ENCODE measurements around the gene AFF1.
A peak's percentile ranks its signal among the peaks of the same experiment; 100 is the strongest.

The AFF1 gene

DNA sequence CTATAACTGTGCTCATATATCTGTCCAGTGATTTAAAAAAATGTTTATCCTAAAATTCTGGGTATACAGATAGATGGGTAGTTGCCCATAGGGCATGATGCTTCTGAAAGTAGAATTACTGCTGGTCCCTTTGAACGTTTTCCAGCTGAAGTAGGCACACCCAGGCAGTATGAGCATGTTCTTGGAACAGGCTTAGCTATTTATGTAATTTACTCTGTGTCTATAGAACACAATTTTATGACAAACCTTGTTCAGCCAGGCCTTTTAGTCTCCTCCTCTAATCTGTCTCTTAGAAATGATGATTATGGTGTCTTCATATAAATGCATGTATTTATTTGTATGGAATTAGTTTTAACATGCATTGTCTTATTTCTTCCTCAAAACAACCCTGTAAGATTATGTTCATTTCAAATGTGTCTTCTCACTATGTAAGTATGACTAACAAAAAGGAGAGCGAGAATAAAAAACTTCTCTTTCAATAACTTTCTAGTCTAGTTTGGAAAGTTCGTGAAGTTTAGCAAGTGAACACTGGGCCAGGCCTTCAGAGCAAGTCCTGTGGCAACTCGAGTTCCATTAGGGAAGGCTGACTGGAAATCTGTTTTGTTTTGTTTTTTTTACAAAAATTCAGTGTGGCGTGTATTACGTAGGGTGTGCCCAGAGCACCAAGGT, 142.0 kb downstream of the AFF1 start:
- Histone ChIP-seq H3K27me3 (no peaks in the 10 kb centered on the region), H3K9me3 (no peaks in the 10 kb centered on the region), H3K4me3 (no peak overlapping the region), H3K36me3 (no peaks in the 10 kb centered on the region), H3K4me1 (peaks cover 0 to 81% (median 66%) of the 10 kb centered on the region in 4 donors), H3K27ac (no peak overlapping the region)
- intact Hi-C loops (cut with DNase I; ENCODE audit: low total_unique reads), result no loop called here
- DNase-seq, result no peak
- no peak for TF ChIP-seq CTCF (IDR thresholded peaks at IDR 0.05)

- H3K4me3 ChIP-seq, result no peak overlapping the region
- H3K27ac ChIP-seq, result peak overlapping the region; percentile 61 to 67
- peaks cover 0 to 85% (median 73%) of the 10 kb centered on the region in 4 donors for H3K4me1 ChIP-seq
- intact Hi-C loops (cut with DNase I; ENCODE audit: low total_unique reads), result no loop called here
- no peaks in the 10 kb centered on the region for H3K27me3 ChIP-seq
- no peaks in the 10 kb centered on the region for H3K9me3 ChIP-seq
- no peaks in the 10 kb centered on the region for H3K36me3 ChIP-seq
- no peak for TF ChIP-seq CTCF (IDR thresholded peaks at IDR 0.05)
- no peak for DNase-seq
These were observed 143.2 kb downstream of the AFF1 start for GRCh38 chr4:87077914-87078585.

- Histone ChIP-seq H3K9me3 (no peaks in the 10 kb centered on the region), H3K27me3 (no peaks in the 10 kb centered on the region), H3K36me3 (peaks cover 0 to 1% (median 0%) of the 10 kb centered on the region in 3 donors), H3K27ac (peak overlapping the region; percentile 61 to 67), H3K4me3 (peak overlapping the region in 1 of 2 donors; percentile 14), H3K4me1 (peaks cover 0 to 82% (median 69%) of the 10 kb centered on the region in 4 donors)
- TF ChIP-seq CTCF (IDR thresholded peaks at IDR 0.05), result no peak
- intact Hi-C loops (cut with DNase I; ENCODE audit: low total_unique reads), result no loop called here
- peak; percentile 61 to 75 for DNase-seq
These were observed 144.2 kb downstream of the AFF1 start for GRCh38 chr4:87078987-87079486.

GRCh38 chr4:87079967-87080366, 145.2 kb downstream of the AFF1 start:
- intact Hi-C loops (cut with DNase I; ENCODE audit: low total_unique reads), result no loop called here

GRCh38 chr4:87080462-87080861, 145.7 kb downstream of the AFF1 start:
- H3K4me3 ChIP-seq, result no peak overlapping the region
- peak overlapping the region; percentile 61 to 67 for H3K27ac ChIP-seq
- intact Hi-C loops (cut with DNase I; ENCODE audit: low total_unique reads), result no loop called here
- no peak for TF ChIP-seq CTCF (IDR thresholded peaks at IDR 0.05)
- H3K36me3 ChIP-seq, result peaks cover 0 to 7% (median 5%) of the 10 kb centered on the region in 3 donors
- H3K27me3 ChIP-seq, result no peaks in the 10 kb centered on the region
- no peaks in the 10 kb centered on the region for H3K9me3 ChIP-seq
- H3K4me1 ChIP-seq, result peaks cover 0 to 82% (median 68%) of the 10 kb centered on the region in 4 donors
- DNase-seq, result no peak

More at GRCh38 chr4:87079967-87080366, 145.2 kb downstream of the AFF1 start:
- peaks cover 0 to 82% (median 68%) of the 10 kb centered on the region in 4 donors for H3K4me1 ChIP-seq
- no peak for DNase-seq
- TF ChIP-seq CTCF (IDR thresholded peaks at IDR 0.05), result no peak
- H3K36me3 ChIP-seq, result peaks cover 0 to 7% (median 5%) of the 10 kb centered on the region in 3 donors
- no peaks in the 10 kb centered on the region for H3K9me3 ChIP-seq
- peak overlapping the region; percentile 61 to 67 for H3K27ac ChIP-seq
- H3K4me3 ChIP-seq, result no peak overlapping the region
- no peaks in the 10 kb centered on the region for H3K27me3 ChIP-seq

Measured in tibial artery (tissue), 4 donors.